ENCODE measurements around the gene CHST11. TPM values are rescaled to one million over a fixed set of nuclear protein-coding genes. Genes with fewer than 3 reads are reported as not detected.

CHST11 gene
- total and polyA plus RNA-seq, 9 of the 15 experiments (the other 6 are each of a cell fraction or from before 2014, with no cell fraction given): 2.3 to 38.7 (median 15.0) TPM

DNA sequence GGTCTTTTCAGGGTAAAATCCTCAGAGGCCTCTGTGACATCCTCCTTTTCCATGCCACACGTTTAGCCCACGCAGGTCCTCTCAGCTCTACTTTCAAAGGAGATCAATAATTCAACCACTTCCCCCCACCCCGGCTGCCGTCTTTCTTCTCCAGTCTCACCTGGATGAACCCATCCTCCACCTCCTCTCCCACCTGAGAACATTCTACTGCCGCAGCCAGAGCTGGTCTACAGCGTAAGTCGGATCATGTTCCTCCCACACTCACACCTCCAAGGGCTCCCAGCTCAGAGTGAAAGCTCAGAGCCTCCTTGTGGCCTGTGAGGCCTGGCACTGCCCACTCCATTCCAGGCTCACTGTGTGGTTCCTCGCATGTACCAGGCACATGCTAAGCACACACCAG is 246.6 kb downstream of the CHST11 start:
- no peak for ATAC-seq
- H3K9me1 ChIP-seq (ENCODE audit: control insufficient read depth, insufficient read depth, low read length): peaks cover 7% of the 10 kb centered on the region
- no peak overlapping the region for H2AFZ ChIP-seq (ENCODE audit: low read depth, low read length)
- DNase-seq (ENCODE audit: extremely low read depth in 1 of 4, low spot score in 3 of 4): no peak
- WGBS (ENCODE audit: insufficient coverage, low coverage, missing lambda C conversion rate): 94% methylated on average over 8 of the region's 8 CpGs
- H3K79me2 ChIP-seq (ENCODE audit: control insufficient read depth, insufficient read depth, low read length): no peaks in the 10 kb centered on the region; the same call in 2 of the 3 replicates
- H3K4me3 ChIP-seq: no peak overlapping the region
- H3K36me3 ChIP-seq (ENCODE audit: control insufficient read depth, insufficient read depth, low read length): 0 out of 3 replicates have a peak, but pooled peaks cover 7% of the 10 kb centered on the region
- no peak overlapping the region for H3K4me2 ChIP-seq (ENCODE audit: insufficient read depth, low read length)
- ChIA-PET CTCF (ENCODE audit: low intra/inter-chr PET ratio) (no interaction called here), POLR2A (interaction anchor here (0.7 kb wide), 1 partner anchor 26 kb away, joined by 3 read pairs; no protein-coding TSS in a partner anchor)
- no peaks in the 10 kb centered on the region for H3K9me3 ChIP-seq (replicated peaks; ENCODE audit: control insufficient read depth, insufficient read depth, low read depth, low read length)
- intact Hi-C loops (cut with micrococcal nuclease): no loop called here
- peaks cover 13% of the 10 kb centered on the region for H4K20me1 ChIP-seq (replicated peaks; ENCODE audit: control insufficient read depth, insufficient read depth, low read length)
- FAIRE-seq: no peak
- no peak overlapping the region for H3K27ac ChIP-seq (ENCODE audit: extremely low read depth, low read depth, low read length)
- TF ChIP-seq, protein P1, sequence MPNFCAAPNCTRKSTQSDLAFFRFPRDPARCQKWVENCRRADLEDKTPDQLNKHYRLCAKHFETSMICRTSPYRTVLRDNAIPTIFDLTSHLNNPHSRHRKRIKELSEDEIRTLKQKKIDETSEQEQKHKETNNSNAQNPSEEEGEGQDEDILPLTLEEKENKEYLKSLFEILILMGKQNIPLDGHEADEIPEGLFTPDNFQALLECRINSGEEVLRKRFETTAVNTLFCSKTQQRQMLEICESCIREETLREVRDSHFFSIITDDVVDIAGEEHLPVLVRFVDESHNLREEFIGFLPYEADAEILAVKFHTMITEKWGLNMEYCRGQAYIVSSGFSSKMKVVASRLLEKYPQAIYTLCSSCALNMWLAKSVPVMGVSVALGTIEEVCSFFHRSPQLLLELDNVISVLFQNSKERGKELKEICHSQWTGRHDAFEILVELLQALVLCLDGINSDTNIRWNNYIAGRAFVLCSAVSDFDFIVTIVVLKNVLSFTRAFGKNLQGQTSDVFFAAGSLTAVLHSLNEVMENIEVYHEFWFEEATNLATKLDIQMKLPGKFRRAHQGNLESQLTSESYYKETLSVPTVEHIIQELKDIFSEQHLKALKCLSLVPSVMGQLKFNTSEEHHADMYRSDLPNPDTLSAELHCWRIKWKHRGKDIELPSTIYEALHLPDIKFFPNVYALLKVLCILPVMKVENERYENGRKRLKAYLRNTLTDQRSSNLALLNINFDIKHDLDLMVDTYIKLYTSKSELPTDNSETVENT (CRISPR knock-in tag; IDR thresholded peaks at IDR 0.05): no peak
- no peak for TF ChIP-seq CBX8 (IDR thresholded peaks at IDR 0.05; ENCODE audit: borderline replicate concordance, extremely low read depth, low read depth, low read length, poor library complexity, severe bottlenecking)
- no peak for TF ChIP-seq XRCC5 (IDR thresholded peaks at IDR 0.05; ENCODE audit: low read depth, low read length)
- no peak for TF ChIP-seq GTF2A2 (tag; IDR thresholded peaks at IDR 0.05)
- no peak for TF ChIP-seq BDP1 (IDR thresholded peaks at IDR 0.05; ENCODE audit: insufficient read depth, insufficient read length)
- TF ChIP-seq BRF1 (IDR thresholded peaks at IDR 0.05; ENCODE audit: borderline replicate concordance, extremely low read depth, insufficient read length): no peak
- TF ChIP-seq CREM (IDR thresholded peaks at IDR 0.05; ENCODE audit: low read depth): no peak
- TF ChIP-seq, protein P2, sequence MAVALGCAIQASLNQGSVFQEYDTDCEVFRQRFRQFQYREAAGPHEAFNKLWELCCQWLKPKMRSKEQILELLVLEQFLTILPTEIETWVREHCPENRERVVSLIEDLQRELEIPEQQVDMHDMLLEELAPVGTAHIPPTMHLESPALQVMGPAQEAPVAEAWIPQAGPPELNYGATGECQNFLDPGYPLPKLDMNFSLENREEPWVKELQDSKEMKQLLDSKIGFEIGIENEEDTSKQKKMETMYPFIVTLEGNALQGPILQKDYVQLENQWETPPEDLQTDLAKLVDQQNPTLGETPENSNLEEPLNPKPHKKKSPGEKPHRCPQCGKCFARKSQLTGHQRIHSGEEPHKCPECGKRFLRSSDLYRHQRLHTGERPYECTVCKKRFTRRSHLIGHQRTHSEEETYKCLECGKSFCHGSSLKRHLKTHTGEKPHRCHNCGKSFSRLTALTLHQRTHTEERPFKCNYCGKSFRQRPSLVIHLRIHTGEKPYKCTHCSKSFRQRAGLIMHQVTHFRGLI (CRISPR knock-in tag; IDR thresholded peaks at IDR 0.05): no peak
- no peak for TF ChIP-seq ZNF830 (CRISPR knock-in tag; IDR thresholded peaks at IDR 0.05)
- TF ChIP-seq TFAM (CRISPR knock-in tag; conservative IDR thresholded peaks at IDR 0.05): no peak
- TF ChIP-seq, protein P3, sequence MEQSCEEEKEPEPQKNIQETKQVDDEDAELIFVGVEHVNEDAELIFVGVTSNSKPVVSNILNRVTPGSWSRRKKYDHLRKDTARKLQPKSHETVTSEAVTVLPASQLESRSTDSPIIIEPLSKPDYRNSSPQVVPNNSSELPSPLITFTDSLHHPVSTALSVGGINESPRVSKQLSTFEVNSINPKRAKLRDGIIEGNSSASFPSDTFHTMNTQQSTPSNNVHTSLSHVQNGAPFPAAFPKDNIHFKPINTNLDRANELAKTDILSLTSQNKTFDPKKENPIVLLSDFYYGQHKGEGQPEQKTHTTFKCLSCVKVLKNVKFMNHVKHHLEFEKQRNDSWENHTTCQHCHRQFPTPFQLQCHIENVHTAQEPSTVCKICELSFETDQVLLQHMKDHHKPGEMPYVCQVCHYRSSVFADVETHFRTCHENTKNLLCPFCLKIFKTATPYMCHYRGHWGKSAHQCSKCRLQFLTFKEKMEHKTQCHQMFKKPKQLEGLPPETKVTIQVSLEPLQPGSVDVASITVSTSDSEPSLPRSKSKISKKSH (CRISPR knock-in tag; IDR thresholded peaks at IDR 0.05): no peak
- TF ChIP-seq TAF7 (tag; IDR thresholded peaks at IDR 0.05): no peak
- TF ChIP-seq PTRF (tag; IDR thresholded peaks at IDR 0.05): no peak
- no peak for TF ChIP-seq KDM4B (IDR thresholded peaks at IDR 0.05; ENCODE audit: borderline replicate concordance in 2 of 2, low read depth in 1 of 2)
- TF ChIP-seq MYC (IDR thresholded peaks at IDR 0.05; ENCODE audit: low read depth, low read length): no peak
- TF ChIP-seq MYC (CRISPR knock-in tag; IDR thresholded peaks at IDR 0.05; ENCODE audit: borderline replicate concordance, low read depth): no peak
- H3K27me3 ChIP-seq (ENCODE audit: control insufficient read depth in 2 of 2, insufficient read depth in 2 of 2, low read length in 2 of 2): no peaks in the 10 kb centered on the region
- in situ Hi-C loops (cut with MboI): no loop called here
- H3K9ac ChIP-seq (ENCODE audit: insufficient read depth in 1 of 2, low read depth in 2 of 2, low read length in 2 of 2): no peak overlapping the region
- H3K4me1 ChIP-seq (replicated peaks in 1 of 2; ENCODE audit: control insufficient read depth in 2 of 2, insufficient read depth in 2 of 2, low read length in 2 of 2): peaks cover 0 to 4% of the 10 kb centered on the region in 2 experiments; a peak in 1 of 5 replicates
- BruUV-seq (replicated peaks): no TSS peak
